Osteocyte (in vitro differentiated cells): ENCODE data around the gene ABCA6. TPM values are rescaled to one million over a fixed set of nuclear protein-coding genes. Genes with fewer than 3 reads are reported as not detected.

Experiments
- DNase-seq: peaks from one replicate; pipeline ENCODE4 v3.0.0; 2021; ENCODE audit warnings: mixed read lengths; ENCODE audit not compliant: unreplicated experiment; ENCODE audit errors: extremely low spot score
- H3K27ac Mint-ChIP-seq: one replicate; pipeline ENCODE4 v1.8.0; 2021; ENCODE audit warnings: mild to moderate bottlenecking, mixed read lengths; ENCODE audit not compliant: unreplicated experiment
- H3K27me3 Mint-ChIP-seq: one replicate; pipeline ENCODE4 v1.8.0; 2021; ENCODE audit warnings: mixed read lengths; ENCODE audit not compliant: unreplicated experiment
- H3K36me3 Mint-ChIP-seq: one replicate; pipeline ENCODE4 v1.8.0; 2021; ENCODE audit warnings: mixed read lengths; ENCODE audit not compliant: unreplicated experiment
- H3K4me1 Mint-ChIP-seq: one replicate; pipeline ENCODE4 v1.8.0; 2021; ENCODE audit warnings: mixed read lengths; ENCODE audit not compliant: unreplicated experiment
- H3K4me3 Mint-ChIP-seq: one replicate; pipeline ENCODE4 v1.8.0; 2021; ENCODE audit warnings: mild to moderate bottlenecking, moderate library complexity, mixed read lengths; ENCODE audit not compliant: unreplicated experiment
- H3K9me3 Mint-ChIP-seq: one replicate; pipeline ENCODE4 v1.8.0; 2021; ENCODE audit warnings: mixed read lengths; ENCODE audit not compliant: unreplicated experiment
- CTCF ChIP-seq: fragments of 200-600 bp; sonication (generic); IDR thresholded peaks from 2 replicates; pipeline ENCODE4 v1.5.0; 2021; ENCODE audit warnings: antibody characterized with exemption, mild to moderate bottlenecking, moderate library complexity
- total RNA-seq: library from RNA; stranded (reverse); gene quantifications from 2 replicates; pipeline ENCODE4 v1.2.1, GENCODE V29; 2021

Gene ABCA6
- total RNA-seq, 1 donor from 2014 or later = 1.2 TPM

GRCh38 chr17:69111794-69112193 is 29.9 kb downstream of the ABCA6 start:
- Mint-ChIP-seq H3K27me3 (no peaks in the 10 kb centered on the region), H3K36me3 (no peaks in the 10 kb centered on the region), H3K4me3 (no peak overlapping the region), H3K27ac (no peak overlapping the region), H3K9me3 (no peaks in the 10 kb centered on the region), H3K4me1 (no peaks in the 10 kb centered on the region)
- DNase-seq = no peak
- no peak for TF ChIP-seq CTCF

- Mint-ChIP-seq H3K27me3 (no peaks in the 10 kb centered on the region), H3K36me3 (no peaks in the 10 kb centered on the region), H3K27ac (no peak overlapping the region), H3K4me1 (no peaks in the 10 kb centered on the region), H3K4me3 (no peak overlapping the region), H3K9me3 (no peaks in the 10 kb centered on the region)
- no peak for TF ChIP-seq CTCF
- no peak for DNase-seq
Measured at GRCh38 chr17:69105907-69106730, 35.6 kb downstream of the ABCA6 start.

- Mint-ChIP-seq H3K4me1 (no peaks in the 10 kb centered on the region), H3K9me3 (no peaks in the 10 kb centered on the region), H3K27me3 (no peaks in the 10 kb centered on the region), H3K4me3 (no peak overlapping the region), H3K36me3 (no peaks in the 10 kb centered on the region), H3K27ac (no peak overlapping the region)
- no peak for DNase-seq
- no peak for TF ChIP-seq CTCF
Measured at GRCh38 chr17:69103557-69104233, 38.0 kb downstream of the ABCA6 start.

- H3K4me1 Mint-ChIP-seq = no peaks in the 10 kb centered on the region
- no peaks in the 10 kb centered on the region for H3K36me3 Mint-ChIP-seq
- DNase-seq = no peak
- no peaks in the 10 kb centered on the region for H3K27me3 Mint-ChIP-seq
- H3K27ac Mint-ChIP-seq = no peak overlapping the region
- H3K4me3 Mint-ChIP-seq = no peak overlapping the region
- TF ChIP-seq CTCF = no peak
- no peaks in the 10 kb centered on the region for H3K9me3 Mint-ChIP-seq
Measured at GRCh38 chr17:69098625-69099024, 43.1 kb downstream of the ABCA6 start.

GRCh38 chr17:69096541-69096940 is 45.2 kb downstream of the ABCA6 start:
- Mint-ChIP-seq H3K36me3 (no peaks in the 10 kb centered on the region), H3K9me3 (no peaks in the 10 kb centered on the region), H3K27ac (no peak overlapping the region), H3K27me3 (no peaks in the 10 kb centered on the region), H3K4me1 (no peaks in the 10 kb centered on the region), H3K4me3 (no peak overlapping the region)
- no peak for DNase-seq
- TF ChIP-seq CTCF = no peak
